Activated CD4-positive, alpha-beta T cell treated with anti-CD3 and anti-CD28 coated beads, Interleukin-2, amount 50 U/mL, for 24 hours (primary cell): ENCODE data around the gene NCOA7.
"Not testable (repeated sequence)": the region's sequence is repeated elsewhere in the genome, so short reads cannot be mapped to it uniquely, and the experiment has no call there.

Experiments
- DNase-seq, 2 donors: peaks; one replicate each; pipeline ENCODE4 v3.0.0-alpha.2; 2020; ENCODE audit warnings: low read depth in 1 of 2, low spot score in 1 of 2

Gene NCOA7

DNA sequence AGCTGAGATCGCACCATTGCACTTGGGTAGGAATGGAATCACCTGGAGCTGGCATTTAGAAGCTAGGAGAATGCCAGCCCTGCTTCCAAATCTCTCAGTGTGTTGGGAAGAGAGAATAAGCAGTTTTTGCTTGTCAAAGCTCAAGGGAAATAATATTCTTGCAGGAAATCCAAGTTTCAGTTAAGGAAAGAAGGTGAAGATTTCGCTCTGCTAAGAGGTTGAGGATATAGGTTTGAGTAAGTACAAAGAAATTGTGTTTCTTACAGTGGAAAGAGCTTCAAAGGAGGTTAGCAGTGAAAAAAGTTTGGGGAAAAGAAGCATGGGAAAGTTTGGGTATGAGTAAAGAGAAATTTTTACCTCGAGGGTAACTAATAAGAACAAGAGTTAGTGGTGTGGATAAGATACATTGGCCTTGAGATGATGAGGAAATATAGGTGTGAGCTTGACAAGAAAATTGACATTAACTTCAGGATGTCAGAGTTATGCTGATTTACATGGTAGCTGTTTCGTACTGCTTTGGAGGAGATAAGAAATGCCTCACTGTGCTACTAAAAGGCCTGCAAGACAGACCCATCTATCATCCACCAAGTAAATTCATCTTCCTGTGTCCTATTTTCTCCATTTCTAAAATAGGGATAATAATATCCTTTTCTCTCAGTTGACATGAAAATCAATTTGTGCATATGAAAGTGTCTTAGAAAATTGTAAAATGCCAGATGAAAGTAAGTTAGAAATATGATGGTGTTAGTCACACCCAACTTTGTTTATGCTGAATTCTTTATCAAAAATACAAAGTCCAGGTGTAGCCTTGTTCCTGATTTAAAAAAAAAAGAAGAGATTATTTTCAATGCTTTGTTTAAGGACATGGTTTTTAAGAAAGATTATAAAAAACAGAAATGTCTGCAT is 153.0 kb downstream of the NCOA7 start:
- no peak for DNase-seq

DNA sequence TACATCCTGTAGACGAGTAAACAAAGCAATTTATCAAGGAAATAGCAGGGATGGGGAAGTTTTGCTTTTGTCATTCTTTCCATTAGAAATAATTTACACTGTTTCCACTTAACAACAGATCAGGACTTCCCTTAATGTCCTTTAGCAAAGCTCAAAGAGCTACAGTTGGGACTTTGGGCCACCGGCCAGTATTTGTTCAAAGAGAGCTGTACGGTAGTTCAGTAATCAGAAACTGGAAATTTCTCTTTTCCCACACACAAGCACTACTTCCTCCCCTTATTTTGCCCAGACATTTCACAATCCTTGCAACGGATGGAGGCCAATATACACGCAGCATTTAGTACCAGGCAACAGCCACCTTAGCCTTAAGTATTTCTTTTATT is 153.7 kb downstream of the NCOA7 start:
- DNase-seq: no peak

DNA sequence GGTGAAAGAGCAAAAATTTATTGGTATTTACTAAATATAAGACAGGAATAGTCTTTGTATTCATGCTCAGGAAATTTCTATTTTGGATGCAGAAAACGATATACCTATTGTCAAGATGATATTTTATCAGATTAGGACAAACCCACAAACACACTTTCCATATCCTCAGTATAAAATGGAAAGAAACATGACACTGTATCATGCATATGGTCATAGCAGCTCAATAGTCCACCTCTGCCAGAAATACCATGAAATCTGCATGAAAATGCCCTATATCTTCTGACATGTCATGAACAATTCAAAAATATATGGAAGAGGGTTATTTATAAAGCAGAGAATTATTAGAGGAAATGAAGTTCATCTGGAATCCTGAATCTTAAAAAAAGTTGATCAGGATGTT is 154.1 kb downstream of the NCOA7 start:
- DNase-seq: no peak

DNA sequence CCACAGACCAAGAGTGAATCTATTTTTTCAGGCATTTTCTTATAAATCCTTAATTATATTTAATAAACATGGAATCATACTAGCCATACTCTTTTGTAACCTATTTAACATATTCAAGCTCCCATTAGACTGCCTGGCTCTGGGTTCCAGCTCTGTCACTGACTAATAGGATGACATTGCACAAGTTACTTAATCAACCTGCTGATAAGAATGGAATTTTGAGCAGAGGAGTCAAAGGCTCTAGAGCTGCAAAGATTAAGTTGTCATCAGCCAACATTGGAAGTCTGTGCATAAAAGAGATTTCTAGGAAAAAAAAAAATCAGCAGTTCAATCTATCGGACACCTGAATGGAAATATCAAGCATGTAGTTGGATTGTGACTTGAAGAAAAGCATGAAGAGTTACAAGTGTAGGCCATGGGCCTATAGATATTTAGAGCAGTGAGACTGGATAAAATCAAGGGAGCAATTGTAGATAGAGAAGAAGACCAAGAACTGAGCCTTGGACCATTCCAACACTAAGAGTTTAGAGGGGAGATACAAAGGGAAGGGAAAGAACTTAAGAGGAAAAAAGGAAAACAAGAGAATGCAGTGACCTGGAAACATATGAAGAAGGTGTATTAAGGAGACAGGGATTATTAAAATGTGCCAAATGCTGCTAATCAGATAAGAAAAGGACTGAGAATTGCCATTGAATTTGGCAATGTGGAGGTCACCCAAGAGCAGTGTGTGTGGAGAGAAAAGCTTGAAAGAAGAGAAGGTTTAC is 154.8 kb downstream of the NCOA7 start:
- no peak for DNase-seq

DNA sequence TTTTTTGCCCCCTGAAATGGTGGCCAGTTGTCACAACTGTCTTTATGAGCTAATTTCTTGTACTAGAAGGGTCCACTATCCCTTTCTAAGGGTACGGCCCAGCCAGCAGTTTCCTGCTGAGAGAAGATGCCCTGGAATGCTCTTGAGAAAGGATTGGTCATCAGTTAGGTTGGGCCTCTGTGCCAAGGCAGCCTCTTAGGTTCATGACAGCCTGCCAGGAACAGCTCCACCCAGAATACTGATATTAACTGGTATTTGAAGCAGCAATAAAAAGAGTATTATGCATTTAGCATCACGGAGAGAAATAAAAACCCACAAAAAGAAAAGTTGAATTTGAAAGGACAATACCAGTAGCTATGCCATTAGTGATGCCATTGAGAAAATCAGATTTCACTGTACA is 156.9 kb downstream of the NCOA7 start:
- DNase-seq: no peak

DNA sequence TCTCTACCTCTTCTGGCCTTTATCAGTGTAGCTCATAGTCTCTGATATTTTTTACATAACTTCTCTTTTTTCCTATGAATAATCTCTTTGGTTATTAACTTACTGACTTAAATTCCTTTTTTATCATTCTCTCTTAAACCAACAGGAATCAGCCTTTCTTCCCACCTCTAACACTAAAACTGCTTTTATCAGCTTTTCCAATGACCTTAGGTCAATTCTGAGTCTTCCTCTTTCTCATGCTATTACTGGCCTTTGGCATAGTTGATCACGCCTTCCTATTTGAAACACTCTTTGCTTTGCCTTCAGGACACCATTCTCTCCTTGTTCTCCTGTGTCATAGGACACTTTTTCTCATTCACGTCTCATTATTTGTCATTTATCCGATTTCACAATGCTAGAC is 157.7 kb downstream of the NCOA7 start:
- no peak for DNase-seq

DNA sequence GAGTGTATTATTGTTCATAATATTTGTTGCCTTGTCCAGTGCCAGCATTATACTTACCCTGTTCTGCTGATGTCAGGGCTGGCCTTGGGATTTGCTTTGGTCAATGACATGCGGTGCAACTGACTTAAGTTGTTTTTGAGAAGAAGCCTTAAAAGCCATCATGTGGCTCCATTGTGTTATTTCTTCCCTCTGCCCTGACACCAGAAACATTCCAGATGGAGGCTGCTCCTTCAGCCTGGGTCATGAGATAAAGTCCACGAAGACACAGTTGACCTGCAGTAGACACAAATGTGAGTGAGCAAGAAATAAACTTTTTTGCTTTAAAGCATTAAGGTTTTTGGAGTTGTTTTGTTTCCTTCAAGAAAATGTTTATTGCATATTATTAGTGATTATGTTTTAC is 158.3 kb downstream of the NCOA7 start:
- no peak for DNase-seq

DNA sequence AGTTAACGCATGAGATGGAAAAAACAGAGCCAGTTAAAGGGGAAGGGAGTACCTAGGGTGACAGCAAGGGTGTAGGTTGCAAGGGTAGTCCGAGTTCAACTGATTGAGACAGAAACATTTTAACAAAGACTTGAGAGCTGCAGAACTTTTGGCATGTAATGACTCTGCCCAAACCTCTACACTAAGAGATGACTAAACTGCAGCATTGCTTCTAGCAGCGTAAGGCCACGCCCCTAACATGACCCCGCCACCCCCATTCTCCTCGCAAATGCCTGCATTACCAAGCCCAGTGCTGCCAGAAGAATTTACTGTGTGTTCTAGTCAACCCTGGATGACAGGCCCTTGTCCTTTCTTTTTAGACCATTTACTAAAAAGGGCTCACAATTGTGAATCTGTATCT is 159.5 kb downstream of the NCOA7 start:
- DNase-seq: no peak

DNA sequence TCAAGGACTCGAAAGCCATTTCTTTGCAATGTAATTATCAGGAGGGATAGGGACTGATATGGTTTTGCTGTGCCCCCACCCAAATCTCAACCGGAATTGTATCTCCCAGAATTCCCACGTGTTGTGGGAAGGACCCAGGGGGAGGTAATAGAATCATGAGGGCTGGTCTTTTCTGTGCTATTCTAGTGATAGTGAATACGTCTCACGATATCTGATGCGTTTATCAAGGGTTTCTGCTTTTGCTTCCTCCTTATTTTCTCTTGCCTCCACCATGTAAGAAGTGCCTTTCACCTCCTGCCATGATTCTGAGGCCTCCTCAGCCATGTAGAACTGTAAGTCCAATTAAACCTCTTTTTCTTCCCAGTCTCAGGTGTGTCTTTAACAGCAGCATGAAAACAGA is 160.0 kb downstream of the NCOA7 start:
- DNase-seq: not testable (repeated sequence)

DNA sequence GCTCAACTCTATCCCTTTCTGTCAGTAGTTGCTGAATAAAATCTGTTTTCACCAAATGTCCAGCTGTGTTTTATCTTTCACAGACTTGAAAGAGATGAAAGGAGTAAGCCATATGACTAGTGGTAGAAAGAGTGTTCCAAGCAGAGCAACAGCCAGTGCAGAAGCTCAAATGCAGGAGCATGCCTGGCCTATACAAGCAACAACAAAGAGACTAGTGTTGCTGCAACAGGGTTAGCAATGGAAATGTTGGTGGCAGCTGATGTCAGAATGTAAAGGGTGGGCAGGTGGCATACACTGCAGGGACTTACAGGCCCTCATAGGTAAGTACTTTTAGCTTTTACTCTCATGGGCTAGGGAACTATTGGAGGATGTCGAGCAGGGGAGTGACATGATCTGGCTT is 160.6 kb downstream of the NCOA7 start:
- no peak for DNase-seq

DNA sequence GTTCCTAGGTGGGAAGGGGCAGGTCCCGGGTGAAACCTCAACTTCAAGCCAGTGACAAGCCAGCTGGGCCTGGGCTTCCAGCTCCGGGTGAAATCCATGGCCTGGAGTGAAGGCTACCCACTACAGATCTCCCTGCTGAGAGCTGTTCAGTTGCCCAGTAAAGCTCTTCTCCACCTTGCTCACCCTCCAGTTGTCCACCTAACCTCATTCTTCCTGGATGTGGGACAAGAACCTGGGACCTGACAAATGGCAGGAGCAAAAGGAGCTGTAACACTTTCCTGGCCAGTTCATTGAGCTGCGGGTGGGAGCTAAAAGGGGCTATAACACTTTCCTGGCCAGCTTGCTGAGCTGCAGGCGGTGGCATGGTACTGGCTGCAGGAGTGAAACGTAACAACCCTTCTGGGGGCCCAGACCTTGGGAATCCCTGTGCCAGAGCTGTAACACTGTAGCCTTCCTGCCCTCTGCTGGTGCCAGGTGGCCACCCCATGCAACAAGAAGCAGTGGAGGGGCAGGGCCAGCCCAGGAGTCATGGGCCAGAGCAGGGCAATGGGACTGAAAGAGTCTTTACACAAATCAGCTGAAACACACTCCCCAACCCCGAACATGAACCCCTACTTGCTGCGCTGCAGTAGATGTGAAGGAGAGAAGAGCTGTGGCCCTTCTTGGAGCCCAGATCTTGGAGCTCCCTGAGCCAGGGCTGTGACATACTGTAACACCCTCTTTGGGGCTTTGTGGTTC is 162.2 kb downstream of the NCOA7 start:
- DNase-seq: no peak

DNA sequence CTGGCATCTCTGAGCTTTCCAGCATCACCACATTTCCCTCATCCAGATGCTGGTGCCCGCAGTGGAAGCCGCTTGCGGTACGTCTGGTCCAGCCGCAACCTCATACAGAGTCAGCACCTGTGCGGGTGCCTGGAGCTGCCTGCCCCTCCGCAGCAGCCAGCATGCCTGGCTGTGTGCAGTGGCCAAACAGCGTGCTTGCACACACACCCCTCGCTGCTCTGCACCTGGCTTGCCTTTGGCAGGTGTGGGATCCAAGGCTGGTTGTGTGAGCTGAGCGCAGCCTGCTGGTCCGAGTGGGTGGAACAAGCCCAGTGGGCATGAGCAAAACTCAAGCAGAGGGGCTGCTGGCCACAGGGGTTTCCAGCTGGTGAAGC is 162.7 kb downstream of the NCOA7 start:
- no peak for DNase-seq

DNA sequence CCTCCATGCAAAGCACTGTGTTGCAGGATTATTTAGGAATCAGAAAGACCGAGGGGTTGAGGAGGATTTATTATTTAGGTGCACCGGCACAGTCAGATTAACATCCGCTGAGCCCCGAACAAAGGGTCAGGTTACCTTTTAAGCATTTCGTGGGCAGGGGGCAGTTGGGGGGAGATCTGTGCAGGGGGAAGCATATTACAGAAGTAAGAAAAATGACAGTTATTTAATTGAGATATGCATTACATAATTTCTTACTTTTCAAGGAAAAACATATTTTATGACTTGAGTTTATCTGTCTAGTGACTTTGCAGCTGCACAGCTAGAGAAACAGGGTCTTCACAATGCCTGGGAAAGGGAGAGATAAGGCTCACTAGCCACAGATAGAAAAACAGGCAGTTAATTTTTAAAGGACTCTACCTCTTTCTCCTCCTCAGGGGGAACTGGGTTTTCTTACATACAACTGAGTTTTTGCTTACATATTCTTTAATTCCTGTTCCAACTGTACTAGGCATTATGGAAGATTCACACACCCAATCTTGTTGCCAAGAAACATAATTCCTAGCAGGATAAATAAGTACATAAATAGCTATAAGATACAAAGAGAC is 164.1 kb downstream of the NCOA7 start:
- no peak for DNase-seq

DNA sequence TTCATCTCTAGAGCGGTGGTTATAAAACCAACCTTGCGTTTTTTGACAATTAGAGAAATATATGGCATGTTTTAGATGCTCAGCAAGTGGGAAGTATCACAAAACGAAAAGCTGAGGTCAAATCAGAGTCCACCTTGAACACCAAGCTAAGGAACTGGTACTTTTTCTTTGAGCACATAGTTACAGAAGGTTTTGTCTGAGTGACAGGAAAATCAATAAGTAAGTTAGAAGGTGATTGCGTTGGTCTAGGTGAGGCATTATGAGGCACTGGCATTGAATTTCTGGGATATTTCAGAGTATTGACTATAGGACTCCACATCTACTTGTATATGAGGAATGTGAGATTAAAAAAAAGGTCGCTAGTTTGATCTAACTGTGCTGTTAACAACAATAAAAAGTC is 165.2 kb downstream of the NCOA7 start:
- DNase-seq: no peak

DNA sequence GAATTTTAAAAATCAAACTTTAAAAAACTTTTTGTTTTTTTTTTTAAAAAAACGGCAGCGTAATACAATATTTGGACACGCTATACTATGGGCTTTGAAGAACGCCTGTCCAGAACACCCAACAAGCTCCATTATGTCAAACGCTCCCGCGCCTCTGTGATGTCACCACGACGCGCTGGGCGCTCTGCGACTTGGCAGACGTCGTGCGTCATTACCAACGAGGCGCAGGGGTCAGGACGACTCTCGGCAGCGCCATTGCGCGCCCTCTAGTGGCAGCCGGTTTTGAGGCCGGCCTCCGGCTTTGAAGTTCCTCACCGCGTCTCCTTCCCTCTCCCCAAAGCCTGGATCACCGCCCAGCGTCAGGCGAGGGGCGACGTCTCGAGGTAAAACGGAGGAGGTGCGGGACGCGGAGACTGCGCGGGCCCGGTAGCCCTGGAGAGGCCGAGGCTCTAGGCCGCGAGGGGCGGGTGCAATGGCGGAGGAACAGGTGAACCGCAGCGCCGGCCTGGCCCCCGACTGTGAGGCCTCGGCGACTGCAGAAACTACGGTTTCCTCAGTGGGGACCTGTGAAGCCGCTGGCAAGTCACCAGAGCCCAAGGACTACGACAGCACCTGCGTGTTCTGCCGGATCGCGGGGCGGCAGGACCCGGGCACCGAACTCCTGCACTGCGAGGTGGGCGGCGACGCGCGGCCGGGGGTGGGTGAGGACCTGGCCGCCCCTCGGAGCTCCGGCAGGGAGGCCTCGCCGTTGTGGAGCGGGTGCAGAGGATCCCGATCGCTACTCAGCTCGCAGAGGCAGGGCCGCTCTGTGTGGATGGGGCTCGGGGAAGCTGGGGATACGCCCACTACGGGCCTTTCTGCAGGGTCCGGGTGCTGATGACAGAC is 166.0 kb downstream of the NCOA7 start, which contains the start of gene HINT3:
HINT3 (plus strand) TSS at position 265 of the 885 bp plus-strand sequence; CDS start at position 473, 208 bp downstream.
- DNase-seq: peak; percentile 98 to 99

DNA sequence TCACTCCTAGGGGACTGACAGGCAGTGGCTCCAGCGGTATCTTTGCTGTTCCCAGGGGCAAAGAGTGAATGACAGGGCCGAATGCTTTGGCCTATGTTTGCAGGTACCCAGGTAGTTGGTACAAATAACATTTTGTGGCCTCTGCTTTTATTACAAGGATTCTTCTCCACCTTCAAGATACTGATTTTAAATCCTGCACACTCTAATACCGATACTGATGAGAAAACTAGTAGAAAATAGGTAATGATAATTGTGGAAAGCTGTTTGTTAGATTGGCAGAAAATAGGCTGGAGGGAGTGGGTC is 166.6 kb downstream of the NCOA7 start:
- no peak for DNase-seq

DNA sequence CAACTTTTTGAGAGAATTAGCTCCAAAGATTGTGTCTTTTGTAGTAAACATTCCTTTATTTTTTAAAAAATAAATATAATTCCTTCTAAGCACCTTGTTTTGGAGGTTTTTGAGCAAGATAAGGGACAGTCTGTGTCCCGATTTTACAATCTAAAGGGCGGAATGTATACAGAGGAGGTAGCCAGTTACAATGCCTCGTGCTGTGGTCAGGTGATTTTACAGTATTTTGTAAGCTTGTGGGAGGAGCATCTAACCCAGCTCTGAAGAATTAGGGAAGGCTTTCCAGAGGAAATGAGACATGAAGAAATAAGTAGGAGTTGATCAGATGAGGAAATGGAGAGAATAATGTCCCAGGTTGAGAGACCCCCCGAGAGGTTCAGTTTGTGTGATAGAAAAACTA is 167.1 kb downstream of the NCOA7 start:
- DNase-seq: no peak

DNA sequence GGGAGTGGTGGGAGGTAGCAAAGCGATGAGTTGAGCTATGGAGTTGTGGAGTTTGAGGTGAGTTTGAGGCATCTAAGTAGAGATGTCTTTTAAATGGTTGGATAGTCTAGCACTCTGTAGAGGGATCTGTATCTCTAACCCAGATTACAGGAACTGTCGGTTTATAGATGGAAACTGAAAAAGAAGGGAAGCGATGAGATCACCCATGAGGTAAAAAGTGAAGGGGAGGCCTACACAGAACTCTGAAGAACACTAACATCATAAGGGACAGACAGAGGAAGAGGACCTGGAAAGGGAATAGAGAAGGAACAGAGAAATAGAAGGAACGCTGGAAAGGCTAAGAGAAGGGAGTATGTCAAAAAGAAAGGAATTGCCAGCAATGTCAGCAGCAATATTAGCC is 168.3 kb downstream of the NCOA7 start:
- DNase-seq: no peak

DNA sequence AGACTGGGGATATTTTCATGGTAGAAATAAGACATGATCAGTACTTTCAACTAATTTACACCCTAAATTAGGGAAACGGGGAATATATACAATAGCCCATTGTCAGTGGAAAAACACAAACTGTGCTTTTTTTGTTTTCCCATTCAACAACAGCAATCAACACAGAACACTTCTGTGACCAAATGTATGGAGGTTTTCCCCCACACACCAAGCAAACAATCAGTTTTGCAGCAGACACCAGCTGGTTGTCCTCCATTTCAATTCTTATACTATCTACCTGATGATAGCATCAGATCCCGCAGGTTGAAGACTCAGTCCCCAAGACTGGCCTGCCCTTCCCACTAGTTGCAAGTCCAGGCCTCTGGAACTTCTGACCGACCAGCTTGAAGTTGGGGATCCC is 170.4 kb downstream of the NCOA7 start:
- no peak for DNase-seq

DNA sequence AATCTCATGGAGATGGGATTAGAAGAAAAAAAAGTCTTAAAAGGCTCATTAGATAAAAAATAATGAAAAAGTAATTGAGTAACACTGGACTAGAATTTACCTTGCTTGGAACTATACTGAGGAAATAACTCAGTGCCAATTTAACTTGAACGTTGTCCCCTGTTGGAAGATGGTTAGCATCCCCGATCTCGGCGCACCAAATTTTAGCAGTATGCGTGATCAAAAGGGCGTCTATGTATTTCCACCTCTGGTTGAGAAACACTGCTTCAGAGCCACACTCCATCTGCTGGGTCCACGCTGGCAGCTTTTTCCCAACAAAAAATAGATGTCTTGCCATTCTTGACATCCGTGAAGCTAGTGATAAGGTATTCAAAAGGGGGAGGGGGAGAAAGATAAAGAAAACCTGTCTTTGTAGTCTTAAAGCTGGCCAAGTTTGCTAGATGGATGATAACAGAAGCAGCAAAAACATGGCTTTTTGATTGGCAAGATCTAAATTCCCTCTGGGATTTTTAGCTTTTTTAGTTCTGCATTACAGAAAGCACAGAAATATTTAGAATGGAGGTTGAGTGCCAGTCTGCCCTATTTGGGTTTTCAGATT is 172.2 kb downstream of the NCOA7 start:
- DNase-seq: no peak
